Astrocyte (in vitro differentiated cells and primary cell): ENCODE measurements around the gene FAM241B.

Experiments used
- EZH2 ChIP-seq: IDR thresholded peaks from 2 replicates; pipeline ENCODE4 v1.6.1; 2012; ENCODE audit warnings: mild to moderate bottlenecking, low read length, inconsistent platforms; ENCODE audit not compliant: insufficient read depth
- TF ChIP-seq, protein P1 (sequence below): IDR thresholded peaks from 2 replicates; pipeline ENCODE4 v1.5.1; 2011; ENCODE audit warnings: low read depth, mild to moderate bottlenecking, inconsistent platforms, low read length, moderate library complexity; ENCODE audit not compliant: insufficient read depth

DNA sequence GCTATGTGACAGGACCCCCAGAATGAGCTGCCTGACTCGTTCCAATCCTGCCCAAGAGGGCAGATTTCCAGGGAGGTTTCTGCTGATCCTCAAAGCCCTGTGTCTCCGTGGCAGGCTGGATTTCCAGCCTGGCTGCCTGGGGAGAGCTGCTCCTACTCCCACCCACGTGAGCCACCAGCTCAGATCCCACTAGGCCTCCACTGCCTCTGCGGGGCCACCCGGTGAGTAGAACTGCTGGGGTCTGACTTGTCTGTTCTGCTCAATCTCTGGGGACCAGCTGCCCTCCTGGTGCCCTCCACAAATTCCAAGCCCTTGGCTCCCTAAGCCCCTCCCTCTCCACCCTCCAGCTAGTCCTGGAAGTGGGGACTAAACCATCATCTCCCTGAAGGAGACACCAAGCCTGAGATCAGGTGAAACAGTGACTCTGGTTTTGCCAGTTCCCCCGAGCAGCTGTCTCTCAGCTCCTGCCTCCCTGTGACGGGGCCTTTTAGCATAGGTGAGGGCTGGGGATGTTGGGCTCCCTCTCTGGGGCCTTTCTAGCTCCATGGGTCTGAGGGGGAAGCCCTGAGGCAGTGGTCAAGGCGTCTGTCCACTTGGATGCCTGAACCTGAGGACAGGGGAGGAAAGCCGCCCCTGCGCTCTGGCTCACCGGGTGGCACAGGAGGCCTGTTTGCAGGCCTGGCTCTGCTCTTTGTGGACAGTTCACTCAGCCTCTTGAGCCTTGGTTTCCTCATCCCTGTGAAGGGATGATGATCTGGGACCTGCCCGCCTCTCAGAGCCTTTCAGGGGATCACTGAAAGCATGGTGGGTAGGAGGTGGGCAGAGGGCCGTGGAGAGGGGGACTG is 5.6 kb downstream of the FAM241B start:
- TF ChIP-seq, protein P1, sequence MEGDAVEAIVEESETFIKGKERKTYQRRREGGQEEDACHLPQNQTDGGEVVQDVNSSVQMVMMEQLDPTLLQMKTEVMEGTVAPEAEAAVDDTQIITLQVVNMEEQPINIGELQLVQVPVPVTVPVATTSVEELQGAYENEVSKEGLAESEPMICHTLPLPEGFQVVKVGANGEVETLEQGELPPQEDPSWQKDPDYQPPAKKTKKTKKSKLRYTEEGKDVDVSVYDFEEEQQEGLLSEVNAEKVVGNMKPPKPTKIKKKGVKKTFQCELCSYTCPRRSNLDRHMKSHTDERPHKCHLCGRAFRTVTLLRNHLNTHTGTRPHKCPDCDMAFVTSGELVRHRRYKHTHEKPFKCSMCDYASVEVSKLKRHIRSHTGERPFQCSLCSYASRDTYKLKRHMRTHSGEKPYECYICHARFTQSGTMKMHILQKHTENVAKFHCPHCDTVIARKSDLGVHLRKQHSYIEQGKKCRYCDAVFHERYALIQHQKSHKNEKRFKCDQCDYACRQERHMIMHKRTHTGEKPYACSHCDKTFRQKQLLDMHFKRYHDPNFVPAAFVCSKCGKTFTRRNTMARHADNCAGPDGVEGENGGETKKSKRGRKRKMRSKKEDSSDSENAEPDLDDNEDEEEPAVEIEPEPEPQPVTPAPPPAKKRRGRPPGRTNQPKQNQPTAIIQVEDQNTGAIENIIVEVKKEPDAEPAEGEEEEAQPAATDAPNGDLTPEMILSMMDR, result no peak
- no peak for TF ChIP-seq EZH2
